Ishikawa (cell line): ENCODE results near the gene KIAA1549.

Experiments used
- CEBPB ChIP-seq: IDR thresholded peaks from 2 replicates; pipeline ENCODE4 v1.6.1; 2012
- CREB1 ChIP-seq: IDR thresholded peaks from 2 replicates; pipeline ENCODE4 v1.6.1; 2012; ENCODE audit warnings: low read depth
- EGR1 ChIP-seq: IDR thresholded peaks from 2 replicates; pipeline ENCODE4 v1.6.1; 2012
- EP300 ChIP-seq: IDR thresholded peaks from 2 replicates; pipeline ENCODE4 v1.6.1; 2012; ENCODE audit warnings: borderline replicate concordance
- FOXM1 ChIP-seq: IDR thresholded peaks from 2 replicates; pipeline ENCODE4 v1.6.1; 2012; ENCODE audit warnings: low read depth, borderline replicate concordance
- MAX ChIP-seq: IDR thresholded peaks from 2 replicates; pipeline ENCODE4 v1.6.1; 2012
- NFIC ChIP-seq: IDR thresholded peaks from 2 replicates; pipeline ENCODE4 v1.6.1; 2012
- RAD21 ChIP-seq: IDR thresholded peaks from 2 replicates; pipeline ENCODE4 v1.6.1; 2012; ENCODE audit warnings: low read depth
- REST ChIP-seq: IDR thresholded peaks from 2 replicates; pipeline ENCODE4 v1.6.1; 2012; ENCODE audit warnings: low read depth, mild to moderate bottlenecking
- TAF1 ChIP-seq: IDR thresholded peaks from 2 replicates; pipeline ENCODE4 v1.6.1; 2012; ENCODE audit warnings: low read depth, mild to moderate bottlenecking
- TCF12 ChIP-seq: IDR thresholded peaks from 2 replicates; pipeline ENCODE4 v1.6.1; 2012; ENCODE audit warnings: low read depth
- TEAD4 ChIP-seq: IDR thresholded peaks from 2 replicates; pipeline ENCODE4 v1.6.1; 2012
- USF1 ChIP-seq: IDR thresholded peaks from 2 replicates; pipeline ENCODE4 v1.6.1; 2012
- YY1 ChIP-seq: IDR thresholded peaks from 2 replicates; pipeline ENCODE4 v1.6.1; 2012; ENCODE audit warnings: low read depth
- ZBTB7A ChIP-seq: IDR thresholded peaks from 2 replicates; pipeline ENCODE4 v1.6.1; 2012; ENCODE audit warnings: low read depth

KIAA1549 gene

GRCh38 chr7:138913783-138914182, 67.4 kb downstream of the KIAA1549 start:
- TF ChIP-seq TCF12 (no peak), CREB1 (no peak), CEBPB (no peak), USF1 (no peak), YY1 (no peak), FOXM1 (no peak), ZBTB7A (no peak), TEAD4 (no peak), TAF1 (no peak), MAX (no peak), RAD21 (no peak), EGR1 (no peak), EP300 (no peak)

GRCh38 chr7:138911007-138911406, 70.2 kb downstream of the KIAA1549 start:
- no peak for TF ChIP-seq FOXM1
- TF ChIP-seq RAD21, result no peak
- no peak for TF ChIP-seq USF1
- TF ChIP-seq CREB1, result no peak
- no peak for TF ChIP-seq YY1
- no peak for TF ChIP-seq EP300
- TF ChIP-seq CEBPB, result no peak
- no peak for TF ChIP-seq TCF12
- no peak for TF ChIP-seq ZBTB7A
- TF ChIP-seq TEAD4, result no peak
- TF ChIP-seq EGR1, result no peak
- no peak for TF ChIP-seq MAX
- no peak for TF ChIP-seq TAF1

GRCh38 chr7:138907850-138908249, 73.3 kb downstream of the KIAA1549 start:
- TF ChIP-seq TAF1 (no peak), FOXM1 (no peak), ZBTB7A (no peak), MAX (no peak), EP300 (no peak), YY1 (no peak), REST (no peak), CREB1 (no peak), NFIC (no peak), USF1 (no peak), CEBPB (no peak), RAD21 (no peak), TEAD4 (no peak), EGR1 (no peak), TCF12 (no peak)

- no peak for TF ChIP-seq USF1
- no peak for TF ChIP-seq MAX
- TF ChIP-seq NFIC, result no peak
- no peak for TF ChIP-seq ZBTB7A
- no peak for TF ChIP-seq CREB1
- no peak for TF ChIP-seq FOXM1
- no peak for TF ChIP-seq YY1
- no peak for TF ChIP-seq TCF12
- TF ChIP-seq EGR1, result no peak
- no peak for TF ChIP-seq TEAD4
These were observed 73.9 kb downstream of the KIAA1549 start for GRCh38 chr7:138907201-138907847.

GRCh38 chr7:138903859-138904435, 77.2 kb downstream of the KIAA1549 start:
- TF ChIP-seq CREB1 (no peak), FOXM1 (no peak), RAD21 (no peak), MAX (no peak), TAF1 (no peak), NFIC (no peak), EP300 (no peak), CEBPB (no peak), TCF12 (no peak), YY1 (no peak), TEAD4 (no peak), REST (no peak)
